Brain microvascular endothelial cell (primary cell): ENCODE data around the gene TPRG1L.

Source experiments
- DNase-seq: peaks from one replicate; pipeline ENCODE4 v3.0.0-alpha.2; 2020
- H3K27ac ChIP-seq: fragments of 250-450 bp; sonication (Bioruptor Pico); 2 replicates; pipeline ENCODE4 v1.5.1; 2020; ENCODE audit warnings: mild to moderate bottlenecking, moderate library complexity
- H3K27me3 ChIP-seq: fragments of 250-450 bp; sonication (Bioruptor Pico); replicated peaks from 2 replicates; pipeline ENCODE4 v1.5.1; 2020; ENCODE audit warnings: mild to moderate bottlenecking
- H3K36me3 ChIP-seq: fragments of 250-450 bp; sonication (Bioruptor Pico); replicated peaks from 2 replicates; pipeline ENCODE4 v1.5.1; 2020; ENCODE audit warnings: mild to moderate bottlenecking
- H3K4me3 ChIP-seq: 2 replicates; pipeline ENCODE4 v1.5.1; 2011; ENCODE audit warnings: low read depth, mild to moderate bottlenecking, control low read depth, low read length, moderate library complexity
- in situ Hi-C: cut with HindIII; loops from 2 replicates; pipeline ENCODE4 v1.10.0; 2017; ENCODE audit warnings: low sequenced_read_pairs, low pct_ligation_motif_present
- TF ChIP-seq, protein P1 (sequence below): IDR thresholded peaks from 2 replicates; pipeline ENCODE4 v1.5.1; 2011; ENCODE audit warnings: low read depth, mild to moderate bottlenecking, moderate library complexity, low read length, control low read depth, inconsistent platforms; ENCODE audit errors: missing control alignments

Gene TPRG1L

DNA sequence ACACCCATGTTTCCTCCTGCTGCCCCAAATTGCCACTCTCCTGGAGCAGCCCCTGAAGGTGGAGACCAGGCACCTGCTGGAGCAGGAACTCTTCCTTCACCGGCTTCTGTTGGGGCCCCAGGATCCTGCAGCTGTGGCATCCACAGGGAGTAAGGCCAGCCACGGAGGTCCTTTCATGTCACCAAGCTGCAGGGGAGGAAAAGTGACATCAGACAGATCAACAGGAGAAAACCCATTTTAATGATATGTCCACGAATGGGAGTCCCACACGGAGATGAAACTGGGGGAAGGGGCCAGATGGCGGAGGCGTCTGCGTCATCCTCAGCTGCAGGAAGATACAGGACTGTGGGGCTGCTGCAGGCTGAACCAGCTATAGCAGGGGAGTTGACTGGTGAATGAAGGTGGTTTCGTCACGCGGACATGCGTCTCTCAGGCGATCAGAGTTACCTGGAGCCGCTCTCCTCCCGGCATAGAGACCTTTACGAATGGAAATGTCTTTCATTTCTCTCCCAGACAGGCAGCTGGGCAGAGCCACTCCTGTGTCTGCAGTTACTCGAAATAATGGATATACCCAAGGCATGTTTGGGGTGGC, 37.4 kb downstream of the TPRG1L start:
- no peaks in the 10 kb centered on the region for H3K36me3 ChIP-seq
- TF ChIP-seq, protein P1, sequence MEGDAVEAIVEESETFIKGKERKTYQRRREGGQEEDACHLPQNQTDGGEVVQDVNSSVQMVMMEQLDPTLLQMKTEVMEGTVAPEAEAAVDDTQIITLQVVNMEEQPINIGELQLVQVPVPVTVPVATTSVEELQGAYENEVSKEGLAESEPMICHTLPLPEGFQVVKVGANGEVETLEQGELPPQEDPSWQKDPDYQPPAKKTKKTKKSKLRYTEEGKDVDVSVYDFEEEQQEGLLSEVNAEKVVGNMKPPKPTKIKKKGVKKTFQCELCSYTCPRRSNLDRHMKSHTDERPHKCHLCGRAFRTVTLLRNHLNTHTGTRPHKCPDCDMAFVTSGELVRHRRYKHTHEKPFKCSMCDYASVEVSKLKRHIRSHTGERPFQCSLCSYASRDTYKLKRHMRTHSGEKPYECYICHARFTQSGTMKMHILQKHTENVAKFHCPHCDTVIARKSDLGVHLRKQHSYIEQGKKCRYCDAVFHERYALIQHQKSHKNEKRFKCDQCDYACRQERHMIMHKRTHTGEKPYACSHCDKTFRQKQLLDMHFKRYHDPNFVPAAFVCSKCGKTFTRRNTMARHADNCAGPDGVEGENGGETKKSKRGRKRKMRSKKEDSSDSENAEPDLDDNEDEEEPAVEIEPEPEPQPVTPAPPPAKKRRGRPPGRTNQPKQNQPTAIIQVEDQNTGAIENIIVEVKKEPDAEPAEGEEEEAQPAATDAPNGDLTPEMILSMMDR, result no peak
- DNase-seq, result no peak
- H3K27ac ChIP-seq, result no peak overlapping the region
- in situ Hi-C loops, result no loop called here
- peaks cover 4% of the 10 kb centered on the region for H3K27me3 ChIP-seq
- no peak overlapping the region for H3K4me3 ChIP-seq

DNA sequence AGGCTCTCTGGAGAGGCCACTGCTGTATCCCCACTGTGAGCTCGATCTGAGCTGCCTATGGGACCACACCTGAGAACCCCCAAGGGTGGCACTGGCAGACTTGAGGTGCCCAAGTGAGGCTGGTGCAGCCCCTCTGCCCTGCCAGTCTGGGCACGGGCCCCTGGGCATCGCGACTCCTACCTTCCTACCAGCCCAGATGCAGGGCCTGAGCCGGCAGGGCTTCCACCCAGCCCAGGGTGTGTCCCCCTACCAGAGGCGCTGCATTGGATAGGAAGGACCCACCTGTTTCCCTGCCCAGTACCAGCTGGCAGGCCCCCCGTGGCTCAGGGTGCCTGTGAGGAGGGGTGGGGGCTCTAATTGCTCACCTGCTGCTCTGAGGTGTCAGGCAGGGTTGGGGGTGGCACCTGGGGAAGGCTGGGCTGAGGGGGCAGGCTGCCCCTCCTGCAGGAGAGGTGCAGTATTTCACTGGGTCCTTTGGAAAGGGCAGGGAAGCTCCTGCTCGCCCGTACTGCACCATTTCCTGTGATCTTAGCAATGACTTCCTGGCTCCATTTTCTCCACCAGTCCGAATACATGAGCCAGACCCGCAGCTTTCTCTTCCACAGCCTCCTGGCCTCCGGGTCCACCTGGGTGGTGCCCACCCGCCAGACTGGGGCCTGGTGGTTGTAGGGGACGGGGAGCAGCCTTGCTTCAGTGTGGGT, 39.3 kb downstream of the TPRG1L start:
- Histone ChIP-seq H3K27me3 (peaks cover 4% of the 10 kb centered on the region), H3K4me3 (no peak overlapping the region)
- no peak for DNase-seq

DNA sequence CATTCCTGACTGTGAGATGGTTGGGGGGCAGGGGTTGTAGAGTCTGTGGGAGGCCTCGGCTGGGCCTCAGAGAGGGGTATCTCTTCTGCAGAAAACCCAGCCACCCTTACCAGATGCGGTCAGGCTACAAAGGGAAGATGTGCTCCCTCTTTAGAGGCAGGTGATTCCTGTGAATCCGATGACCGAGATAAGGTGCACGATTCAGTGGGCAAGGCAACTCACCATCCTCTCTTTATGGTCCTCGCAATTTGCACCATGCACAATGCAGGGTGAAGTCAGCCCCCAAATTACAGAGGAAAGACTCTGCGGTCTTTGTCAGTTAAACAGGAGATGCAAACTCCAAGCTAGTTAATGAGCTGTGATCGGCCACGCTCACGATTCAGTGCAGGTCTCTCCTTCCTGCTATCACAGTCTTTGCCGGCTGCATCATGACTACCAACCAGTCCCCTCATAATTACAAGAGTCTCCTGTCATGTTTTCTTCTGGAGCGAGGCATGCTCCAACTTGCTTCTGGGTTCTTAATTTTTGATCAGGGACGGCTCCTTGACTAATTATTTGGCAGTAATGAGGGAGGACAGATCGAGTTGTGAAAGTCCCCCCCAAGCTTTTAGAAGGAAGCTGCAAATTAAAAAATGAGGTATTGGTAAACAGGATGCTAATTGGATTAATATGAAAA, 40.0 kb downstream of the TPRG1L start:
- Histone ChIP-seq H3K27ac (no peak overlapping the region), H3K36me3 (no peaks in the 10 kb centered on the region), H3K27me3 (peaks cover 3% of the 10 kb centered on the region), H3K4me3 (no peak overlapping the region)
- in situ Hi-C loops, result no loop called here
- TF ChIP-seq, protein P1, result no peak
- DNase-seq, result no peak

More for the DNA sequence above, 39.3 kb downstream of the TPRG1L start:
- H3K27ac ChIP-seq, result no peak overlapping the region
- no peaks in the 10 kb centered on the region for H3K36me3 ChIP-seq
- in situ Hi-C loops, result no loop called here
- TF ChIP-seq, protein P1, result no peak

DNA sequence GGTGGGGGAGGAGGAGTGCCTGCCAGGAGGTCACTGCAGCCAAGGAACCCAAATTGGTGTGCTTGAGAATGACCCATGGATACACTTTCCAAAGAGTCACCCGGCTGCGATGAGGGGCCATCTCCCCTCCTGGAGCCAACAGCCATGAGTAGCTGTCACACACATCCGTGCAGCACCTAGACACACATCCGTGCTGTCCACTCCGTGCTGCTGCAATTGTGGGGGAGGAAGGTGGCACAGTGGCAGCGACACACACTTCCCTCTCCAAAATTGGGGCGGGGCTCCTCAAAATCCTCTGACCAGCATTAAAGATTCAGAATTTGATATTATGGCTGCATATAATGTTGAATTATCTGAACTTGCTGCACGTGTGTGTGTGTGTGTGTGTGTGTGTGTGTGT, 43.3 kb downstream of the TPRG1L start:
- H3K4me3 ChIP-seq, result no peak overlapping the region
- no peak overlapping the region for H3K27ac ChIP-seq
- H3K27me3 ChIP-seq, result no peaks in the 10 kb centered on the region
- in situ Hi-C loops, result no loop called here
- TF ChIP-seq, protein P1, result no peak
- H3K36me3 ChIP-seq, result no peaks in the 10 kb centered on the region
- DNase-seq, result no peak

DNA sequence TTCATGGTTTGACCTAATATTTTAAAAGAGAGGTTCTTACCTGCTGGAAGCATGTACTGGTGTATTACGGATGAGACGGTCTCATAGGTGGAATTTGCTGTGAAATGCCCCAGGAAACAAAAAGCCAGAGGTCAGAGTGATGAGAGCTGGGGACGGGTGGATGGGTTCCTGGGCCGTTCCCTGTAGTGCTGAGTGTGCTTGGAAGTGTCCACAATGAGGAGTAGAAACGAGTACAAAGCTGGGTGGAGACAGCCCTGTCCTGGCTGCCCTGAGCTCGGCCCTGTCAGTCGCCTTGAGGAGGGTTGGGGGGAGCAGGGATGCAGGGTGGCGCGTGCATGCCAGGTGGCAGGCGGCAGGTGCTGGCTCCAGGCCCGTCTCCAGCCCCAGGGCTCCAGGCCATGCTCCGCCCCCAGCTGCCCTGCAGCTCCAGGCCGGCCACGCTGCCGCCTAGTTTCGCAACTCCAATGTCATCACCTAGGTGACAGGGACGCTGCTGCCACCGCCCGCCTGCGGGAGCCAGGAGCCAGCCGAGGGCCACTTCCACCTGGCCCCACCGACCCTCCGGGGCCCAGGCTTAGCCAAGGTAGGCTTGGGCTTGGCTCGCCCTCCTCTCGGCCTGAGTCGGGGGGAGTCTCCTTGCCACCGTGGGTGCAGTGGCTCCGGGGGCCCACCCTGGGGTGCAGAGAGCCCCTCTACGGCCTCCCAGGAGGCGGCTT, 43.9 kb downstream of the TPRG1L start:
- no peaks in the 10 kb centered on the region for H3K27me3 ChIP-seq
- in situ Hi-C loops, result no loop called here
- no peak for DNase-seq
- no peak overlapping the region for H3K4me3 ChIP-seq
- H3K36me3 ChIP-seq, result no peaks in the 10 kb centered on the region
- no peak overlapping the region for H3K27ac ChIP-seq
- TF ChIP-seq, protein P1, result no peak
